GM12864 (cell line): ENCODE data around the gene TCF7L2.

Source experiments
- DNase-seq: peaks from one replicate; pipeline ENCODE4 v3.0.0-alpha.2; 2011; ENCODE audit warnings: low read depth
- H3K4me3 ChIP-seq: 2 replicates; pipeline ENCODE4 v1.5.1; 2011; ENCODE audit warnings: mild to moderate bottlenecking, low read depth, low read length, control low read depth
- TF ChIP-seq, protein P1 (sequence below): IDR thresholded peaks from 2 replicates; pipeline ENCODE4 v1.5.1; 2011; ENCODE audit warnings: low read depth, mild to moderate bottlenecking, moderate library complexity, low read length, control low read depth, inconsistent platforms; ENCODE audit errors: missing control alignments

TCF7L2 gene

DNA sequence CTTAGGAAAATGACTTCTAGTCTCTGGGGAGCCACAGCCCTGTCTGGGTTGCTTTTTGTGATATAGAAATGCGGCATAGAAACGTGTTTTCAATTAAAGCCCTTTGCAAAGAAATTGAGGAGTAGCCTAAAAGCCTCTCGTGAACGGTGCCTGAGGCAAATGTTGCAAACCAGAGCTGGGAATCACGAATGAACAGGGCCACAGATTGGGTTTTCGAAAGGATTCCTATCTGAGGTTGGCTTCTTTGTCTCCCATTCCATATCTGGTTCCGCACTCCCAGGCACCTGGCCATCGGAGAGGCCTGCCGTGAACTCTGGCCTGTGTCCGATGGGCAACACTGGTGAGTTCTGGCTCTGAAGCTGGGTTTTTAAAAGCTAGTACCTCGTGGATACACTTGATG, 221.6 kb downstream of the TCF7L2 start:
- TF ChIP-seq, protein P1, sequence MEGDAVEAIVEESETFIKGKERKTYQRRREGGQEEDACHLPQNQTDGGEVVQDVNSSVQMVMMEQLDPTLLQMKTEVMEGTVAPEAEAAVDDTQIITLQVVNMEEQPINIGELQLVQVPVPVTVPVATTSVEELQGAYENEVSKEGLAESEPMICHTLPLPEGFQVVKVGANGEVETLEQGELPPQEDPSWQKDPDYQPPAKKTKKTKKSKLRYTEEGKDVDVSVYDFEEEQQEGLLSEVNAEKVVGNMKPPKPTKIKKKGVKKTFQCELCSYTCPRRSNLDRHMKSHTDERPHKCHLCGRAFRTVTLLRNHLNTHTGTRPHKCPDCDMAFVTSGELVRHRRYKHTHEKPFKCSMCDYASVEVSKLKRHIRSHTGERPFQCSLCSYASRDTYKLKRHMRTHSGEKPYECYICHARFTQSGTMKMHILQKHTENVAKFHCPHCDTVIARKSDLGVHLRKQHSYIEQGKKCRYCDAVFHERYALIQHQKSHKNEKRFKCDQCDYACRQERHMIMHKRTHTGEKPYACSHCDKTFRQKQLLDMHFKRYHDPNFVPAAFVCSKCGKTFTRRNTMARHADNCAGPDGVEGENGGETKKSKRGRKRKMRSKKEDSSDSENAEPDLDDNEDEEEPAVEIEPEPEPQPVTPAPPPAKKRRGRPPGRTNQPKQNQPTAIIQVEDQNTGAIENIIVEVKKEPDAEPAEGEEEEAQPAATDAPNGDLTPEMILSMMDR, result no peak
- no peak overlapping the region for H3K4me3 ChIP-seq
- DNase-seq, result no peak

DNA sequence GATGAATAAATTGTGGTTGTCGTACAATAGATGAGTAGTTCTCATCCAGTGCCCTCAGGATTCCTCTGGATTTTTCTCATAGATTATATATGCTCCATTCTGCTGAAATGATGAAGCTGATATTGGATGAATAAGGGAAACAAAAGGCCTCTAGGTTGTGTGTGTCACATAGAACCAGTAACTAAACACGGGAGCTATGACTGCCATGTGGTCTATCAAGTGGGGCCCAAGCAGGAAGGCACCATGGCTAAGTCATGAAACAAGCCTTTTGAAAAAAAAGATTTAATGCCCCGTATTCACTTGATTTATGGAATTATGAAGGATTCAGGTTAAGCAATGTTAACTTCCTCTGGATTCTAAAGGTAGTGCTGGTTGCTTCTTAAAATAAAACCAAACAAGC, 225.1 kb downstream of the TCF7L2 start:
- H3K4me3 ChIP-seq, result no peak overlapping the region
- TF ChIP-seq, protein P1, result no peak
- DNase-seq, result no peak

DNA sequence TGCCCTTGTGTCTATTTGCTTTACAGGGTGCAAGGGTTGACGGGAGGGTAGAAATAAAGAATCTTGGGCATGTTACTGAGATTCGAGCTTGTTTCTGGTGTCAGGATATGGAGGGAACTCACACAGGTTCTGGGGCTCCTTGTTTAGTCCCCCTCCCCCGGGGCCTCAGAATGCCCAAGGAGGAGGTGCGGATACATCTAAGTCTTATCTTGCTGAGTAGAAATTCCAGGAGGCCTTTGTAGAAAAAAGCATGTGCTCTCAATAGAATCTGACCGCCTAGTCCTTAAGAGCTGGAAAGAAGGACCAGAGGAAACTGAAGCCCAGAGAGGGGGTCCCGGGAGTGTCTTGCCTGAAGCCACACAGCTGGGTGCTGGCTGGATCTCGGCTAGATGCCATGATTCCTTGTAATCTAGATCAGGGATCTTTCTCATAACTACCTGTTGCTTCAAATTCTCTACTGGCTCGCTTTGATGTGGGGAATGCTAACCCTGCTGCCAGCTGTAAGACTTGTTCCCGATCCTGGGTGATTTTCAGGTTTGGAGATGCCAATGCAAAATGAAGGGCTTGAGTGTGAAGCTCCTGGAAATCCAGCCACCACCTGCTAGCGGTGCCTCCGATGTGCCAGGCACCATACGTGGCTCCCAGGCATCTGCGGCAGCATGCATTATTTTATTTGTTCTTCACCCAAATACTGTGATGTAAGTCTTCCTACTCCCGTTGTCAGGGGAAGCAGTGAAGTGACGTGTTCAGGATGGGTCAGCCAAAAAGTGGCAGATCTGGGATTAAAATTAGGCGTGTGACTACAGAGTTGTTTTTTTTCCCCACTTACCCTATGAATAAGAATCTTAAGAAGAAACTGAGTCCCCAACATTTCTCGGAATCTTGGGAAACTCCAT, 226.0 kb downstream of the TCF7L2 start:
- H3K4me3 ChIP-seq, result no peak overlapping the region
- TF ChIP-seq, protein P1, result no peak
- no peak for DNase-seq

DNA sequence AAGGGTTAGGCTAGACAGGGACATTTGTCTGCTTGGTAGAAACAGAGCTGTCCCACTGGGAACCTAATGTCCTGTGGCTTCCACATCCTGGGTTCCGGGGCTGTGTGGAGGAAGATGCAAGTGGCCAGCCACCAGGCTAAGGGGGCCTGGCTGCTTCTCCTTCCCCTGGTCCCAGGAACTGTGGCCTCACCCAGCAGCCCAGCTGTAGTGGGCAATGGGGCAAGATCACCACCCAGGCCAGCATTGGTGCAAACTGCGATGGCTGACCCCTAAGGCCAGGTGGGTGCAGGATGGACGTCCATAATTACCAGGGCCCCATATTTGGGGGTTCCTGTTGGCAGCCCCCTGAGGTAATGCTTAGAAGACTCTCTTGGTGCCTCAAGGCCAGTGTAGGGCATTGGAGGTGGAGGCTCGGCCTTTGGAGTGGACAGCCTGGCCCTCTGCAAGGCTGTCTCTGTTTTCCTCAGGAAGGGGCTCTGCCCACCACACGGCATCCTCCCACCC, 226.7 kb downstream of the TCF7L2 start:
- DNase-seq, result no peak
- TF ChIP-seq, protein P1, result no peak
- H3K4me3 ChIP-seq, result no peak overlapping the region

DNA sequence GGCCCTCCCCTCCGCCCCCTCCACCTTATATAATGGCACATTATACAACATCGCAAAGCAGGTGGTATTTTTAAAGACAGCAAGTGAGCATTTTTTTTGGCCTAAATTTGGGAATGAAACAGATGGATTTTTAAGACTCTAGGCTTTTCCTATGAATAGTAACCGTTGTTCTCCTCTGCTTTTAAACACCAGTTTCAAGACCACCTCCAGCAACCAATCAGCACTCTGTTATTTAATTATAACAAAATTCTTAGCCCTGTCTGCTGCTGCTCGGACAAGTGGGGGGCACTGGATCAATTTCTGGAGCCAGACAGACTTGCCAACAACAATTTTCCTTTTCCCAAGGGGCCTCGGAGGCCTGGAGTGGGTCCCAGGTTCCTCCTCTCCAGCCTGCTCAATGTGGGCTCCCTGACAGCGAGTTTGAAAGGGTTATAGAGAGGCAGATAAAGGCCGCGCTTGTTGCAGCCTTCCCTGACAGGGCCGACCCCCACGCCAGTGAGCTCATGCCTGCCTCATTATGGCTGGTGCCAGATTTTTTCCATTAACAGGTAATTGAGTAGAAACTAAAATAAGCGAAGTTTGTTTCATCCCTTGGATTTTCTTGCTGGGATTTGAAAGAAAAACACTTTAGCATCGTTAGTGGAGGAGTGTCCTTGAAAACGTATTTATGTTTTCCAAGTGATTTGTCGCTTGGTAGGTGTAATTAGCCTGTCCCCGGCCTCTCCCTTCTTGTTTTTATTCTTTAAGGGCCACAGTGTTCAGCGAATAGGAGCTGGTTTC, 227.3 kb downstream of the TCF7L2 start:
- H3K4me3 ChIP-seq, result no peak overlapping the region
- no peak for DNase-seq
- TF ChIP-seq, protein P1, result no peak

DNA sequence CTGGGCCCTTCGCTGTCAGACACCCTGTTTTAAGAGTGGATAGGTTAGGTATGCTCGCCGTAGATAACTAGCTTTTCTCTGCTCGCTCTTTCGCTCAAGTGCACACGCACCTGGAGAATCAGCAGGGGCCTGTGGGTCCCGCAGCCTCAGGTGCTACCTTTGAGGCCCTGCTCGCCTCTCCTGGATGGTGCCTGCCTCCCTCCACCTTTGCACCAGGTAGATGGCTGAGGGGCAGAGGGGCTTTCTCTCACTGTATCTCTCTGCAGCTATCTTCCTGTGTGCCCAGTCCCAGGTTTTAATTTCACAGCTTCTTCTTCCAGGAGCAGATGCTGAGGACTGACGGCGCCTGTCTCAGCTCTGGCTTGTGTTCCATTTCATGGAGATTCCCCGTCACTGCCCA, 227.9 kb downstream of the TCF7L2 start:
- no peak for DNase-seq
- TF ChIP-seq, protein P1, result no peak
- H3K4me3 ChIP-seq, result no peak overlapping the region
